Epithelial cell of esophagus (primary cell): ENCODE data around the gene HOXD13.

Experiments
- DNase-seq: peaks from one replicate; pipeline ENCODE4 v3.0.0; 2010; ENCODE audit warnings: low read depth
- H3K4me3 ChIP-seq: 2 replicates; pipeline ENCODE4 v1.5.1; 2011; ENCODE audit warnings: mild to moderate bottlenecking, low read length, control low read depth
- TF ChIP-seq, protein P1 (sequence below): IDR thresholded peaks from 2 replicates; pipeline ENCODE4 v1.5.1; 2011; ENCODE audit warnings: low read depth, mild to moderate bottlenecking, low read length, control low read depth, inconsistent platforms; ENCODE audit not compliant: insufficient read depth; ENCODE audit errors: missing control alignments

HOXD13 gene

DNA sequence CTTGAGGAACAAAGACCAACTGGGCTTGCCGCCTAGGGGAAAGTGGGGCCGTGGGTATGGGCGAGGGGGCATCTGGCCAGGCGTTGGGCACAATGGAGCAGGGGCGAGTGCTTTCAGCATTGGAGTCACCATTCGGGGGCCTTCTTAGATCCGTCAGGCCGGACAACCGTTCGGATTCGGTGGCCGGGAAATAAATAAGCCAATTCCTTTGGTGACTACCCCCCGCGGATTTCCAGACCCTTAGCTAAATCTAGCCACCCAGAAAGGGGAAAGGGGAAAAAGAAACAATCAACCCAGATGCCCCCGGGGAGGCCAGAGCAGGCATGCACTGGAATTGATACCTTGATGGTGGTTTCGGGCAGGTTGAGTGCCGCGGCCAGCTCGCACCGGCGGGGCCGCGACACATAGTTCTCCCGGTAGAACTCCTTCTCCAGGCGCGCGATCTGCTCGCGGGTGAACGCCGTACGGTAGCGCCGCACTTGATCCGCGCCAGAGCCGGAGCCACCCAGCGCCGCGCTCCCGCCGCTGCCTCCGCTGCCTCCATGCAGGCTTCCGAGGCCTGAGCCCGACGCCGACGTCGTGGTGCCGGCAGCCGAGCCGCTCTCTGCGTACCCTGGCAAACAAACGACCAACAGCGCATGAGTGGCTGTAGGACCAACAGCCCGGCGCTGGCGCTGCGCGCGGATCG is 10.5 kb upstream of the HOXD13 start:
- DNase-seq = no peak
- H3K4me3 ChIP-seq = no peak overlapping the region
- TF ChIP-seq, protein P1, sequence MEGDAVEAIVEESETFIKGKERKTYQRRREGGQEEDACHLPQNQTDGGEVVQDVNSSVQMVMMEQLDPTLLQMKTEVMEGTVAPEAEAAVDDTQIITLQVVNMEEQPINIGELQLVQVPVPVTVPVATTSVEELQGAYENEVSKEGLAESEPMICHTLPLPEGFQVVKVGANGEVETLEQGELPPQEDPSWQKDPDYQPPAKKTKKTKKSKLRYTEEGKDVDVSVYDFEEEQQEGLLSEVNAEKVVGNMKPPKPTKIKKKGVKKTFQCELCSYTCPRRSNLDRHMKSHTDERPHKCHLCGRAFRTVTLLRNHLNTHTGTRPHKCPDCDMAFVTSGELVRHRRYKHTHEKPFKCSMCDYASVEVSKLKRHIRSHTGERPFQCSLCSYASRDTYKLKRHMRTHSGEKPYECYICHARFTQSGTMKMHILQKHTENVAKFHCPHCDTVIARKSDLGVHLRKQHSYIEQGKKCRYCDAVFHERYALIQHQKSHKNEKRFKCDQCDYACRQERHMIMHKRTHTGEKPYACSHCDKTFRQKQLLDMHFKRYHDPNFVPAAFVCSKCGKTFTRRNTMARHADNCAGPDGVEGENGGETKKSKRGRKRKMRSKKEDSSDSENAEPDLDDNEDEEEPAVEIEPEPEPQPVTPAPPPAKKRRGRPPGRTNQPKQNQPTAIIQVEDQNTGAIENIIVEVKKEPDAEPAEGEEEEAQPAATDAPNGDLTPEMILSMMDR = no peak

DNA sequence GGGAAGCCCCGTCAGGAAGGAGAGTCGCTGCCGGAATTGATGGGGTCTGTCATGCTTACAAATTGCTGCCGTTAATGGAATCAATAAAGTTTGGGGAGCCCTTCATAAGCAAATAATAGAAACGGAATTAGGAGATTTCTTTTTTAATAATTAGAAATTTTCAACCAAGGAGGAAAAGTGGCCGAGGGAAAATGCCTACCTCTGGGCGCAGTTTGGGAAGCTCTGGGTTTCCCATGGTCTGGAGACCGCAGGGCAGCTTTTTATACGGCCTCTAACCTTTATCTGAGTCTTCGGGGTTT is 10.0 kb upstream of the HOXD13 start:
- H3K4me3 ChIP-seq = no peak overlapping the region
- TF ChIP-seq, protein P1 = no peak

DNA sequence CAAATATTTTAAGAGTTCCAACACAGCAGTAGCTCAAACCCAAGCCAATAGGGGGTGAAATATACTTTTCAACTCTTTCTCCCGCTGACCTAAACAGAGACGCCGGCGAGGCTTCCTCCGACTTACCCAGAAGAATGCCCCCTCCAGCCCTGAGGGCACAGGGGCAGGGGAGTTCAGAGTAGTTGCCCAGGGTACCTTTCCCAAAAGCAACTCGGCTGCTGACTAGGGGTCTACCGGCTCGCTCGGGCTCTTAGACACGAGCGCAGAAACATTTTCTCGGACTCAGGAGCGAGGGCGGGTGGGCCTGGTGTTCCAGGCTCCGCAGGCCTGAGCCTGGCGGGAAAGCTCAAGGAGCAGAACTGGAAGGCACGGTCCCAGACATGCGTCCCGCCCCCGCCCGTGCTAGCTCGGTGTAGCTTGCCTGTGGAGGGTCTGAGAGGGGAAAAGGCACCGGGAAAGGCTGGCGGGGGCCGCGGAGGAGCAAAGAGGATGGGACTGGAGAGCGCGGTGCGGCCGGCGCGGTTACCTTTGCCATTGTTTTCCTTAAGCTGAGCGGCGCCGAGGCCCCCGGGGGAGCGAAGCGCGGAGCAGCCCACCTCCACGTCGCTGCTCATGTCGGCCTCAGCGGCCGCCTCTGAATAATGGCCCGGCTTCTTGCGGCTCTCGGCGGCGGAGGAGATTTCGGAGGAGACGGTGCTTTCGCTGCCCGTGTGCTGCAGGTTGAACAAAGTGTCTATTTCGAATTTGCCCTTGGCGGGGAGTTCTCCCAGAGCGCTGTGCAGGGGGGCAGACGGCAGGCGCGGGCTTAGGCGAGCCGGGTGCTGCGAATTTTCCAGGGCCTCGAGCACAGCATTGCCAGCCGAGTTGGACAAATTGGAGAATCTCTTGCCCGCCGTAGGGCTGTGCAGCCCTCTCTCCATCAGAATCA is 9.4 kb upstream of the HOXD13 start:
- H3K4me3 ChIP-seq = no peak overlapping the region
- DNase-seq = no peak

More for the DNA sequence above, 10.0 kb upstream of the HOXD13 start:
- DNase-seq = no peak

DNA sequence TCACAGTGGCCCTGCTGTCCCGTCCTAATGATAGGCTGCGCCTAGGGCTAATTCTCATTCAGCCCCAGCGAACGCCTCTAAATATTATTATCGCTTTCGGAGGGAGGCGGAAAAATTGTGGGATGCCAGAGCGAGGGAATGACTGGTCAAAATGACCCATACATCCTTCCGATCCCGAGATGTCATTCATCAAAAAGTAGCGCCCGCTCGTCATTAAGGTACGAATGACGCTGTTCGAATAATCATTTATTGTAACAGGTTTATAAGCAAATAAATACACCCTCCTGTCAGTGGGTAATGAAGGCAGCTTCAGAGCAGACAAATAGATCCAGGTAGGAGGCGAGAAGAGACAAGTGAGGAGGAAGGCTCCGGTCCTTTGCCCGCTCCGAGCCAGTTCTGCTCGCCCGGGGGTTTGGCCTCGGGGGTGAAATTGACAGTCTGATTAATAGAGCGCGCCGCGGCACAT is 8.7 kb upstream of the HOXD13 start, which contains the start of gene EVX2:
EVX2 (minus strand) TSS at position 167 of the 466 bp plus-strand sequence. CDS start 186 bp downstream, outside the sequence.
- no peak for DNase-seq
- H3K4me3 ChIP-seq = no peak within 1 kb of the TSS
- TF ChIP-seq, protein P1 = no peak

More for the DNA sequence above, 9.4 kb upstream of the HOXD13 start:
- TF ChIP-seq, protein P1 = no peak

DNA sequence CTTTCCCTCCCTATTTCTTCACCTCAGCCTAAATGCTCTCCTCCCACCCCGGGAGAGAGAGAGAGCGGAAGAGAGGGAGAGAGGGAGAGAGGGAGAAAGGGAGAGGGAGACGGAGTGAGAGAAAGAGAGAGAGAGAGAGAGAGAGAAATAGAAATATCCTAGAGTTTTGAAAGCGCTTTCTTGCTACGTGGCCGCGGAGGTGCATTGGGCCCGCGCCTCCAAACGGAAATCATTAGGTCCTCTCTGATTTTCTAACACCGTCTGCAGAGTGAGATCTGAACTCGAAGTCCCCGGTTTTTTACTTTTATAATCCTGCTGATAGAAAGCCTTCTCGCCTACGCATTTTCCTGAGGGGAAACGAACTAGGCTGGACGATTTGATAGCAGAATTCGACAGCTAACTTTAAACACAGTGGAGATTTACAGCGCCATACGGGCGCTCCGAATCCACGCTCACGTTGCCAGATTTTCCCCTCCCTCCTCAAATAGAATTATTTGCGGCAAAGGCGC is 7.9 kb upstream of the HOXD13 start:
- TF ChIP-seq, protein P1 = no peak
- no peak for DNase-seq
- H3K4me3 ChIP-seq = no peak overlapping the region

DNA sequence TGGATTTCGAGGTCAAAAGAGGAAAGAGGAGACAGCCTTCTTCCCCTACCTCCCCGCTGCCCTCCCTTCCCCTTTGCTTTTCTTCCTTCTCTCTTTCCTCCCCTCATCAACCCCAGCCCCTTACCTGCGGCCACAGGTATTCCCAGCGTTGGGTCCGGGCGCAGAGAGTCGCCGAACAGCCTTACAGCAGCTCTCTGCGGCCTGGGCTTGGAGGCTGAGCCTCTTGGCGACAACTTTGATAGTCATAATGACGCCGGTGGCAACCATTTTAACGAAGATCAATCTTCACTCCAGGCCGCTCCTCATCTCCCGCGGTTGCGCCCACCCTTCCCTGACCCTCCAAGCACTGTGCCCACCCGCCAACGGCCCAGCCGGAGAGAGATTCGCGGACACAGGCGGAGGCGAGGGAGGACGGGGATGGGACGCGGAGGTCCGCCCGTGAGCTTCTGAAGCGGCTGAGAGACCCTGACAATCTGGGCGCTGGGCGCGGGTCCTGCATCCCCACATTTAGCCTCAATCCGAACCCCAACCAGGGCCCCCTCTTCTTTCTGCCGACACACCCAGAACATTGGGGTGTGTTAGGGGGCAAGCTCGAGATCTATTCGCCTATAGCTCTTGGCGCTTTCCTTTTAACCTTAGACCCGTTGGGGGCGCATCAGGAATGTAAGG is 7.3 kb upstream of the HOXD13 start:
- no peak for DNase-seq
- no peak overlapping the region for H3K4me3 ChIP-seq
- TF ChIP-seq, protein P1 = no peak
